Measurements from ENCODE around the gene TIAM2. TPM values are rescaled to one million over a fixed set of nuclear protein-coding genes. Genes with fewer than 3 reads are reported as not detected.

Gene TIAM2
- total and polyA plus RNA-seq, 10 of the 15 experiments (the other 5 are each of a cell fraction or from before 2014, with no cell fraction given) = 1.1 to 10.5 (median 2.3) TPM

- TF ChIP-seq, protein P1, sequence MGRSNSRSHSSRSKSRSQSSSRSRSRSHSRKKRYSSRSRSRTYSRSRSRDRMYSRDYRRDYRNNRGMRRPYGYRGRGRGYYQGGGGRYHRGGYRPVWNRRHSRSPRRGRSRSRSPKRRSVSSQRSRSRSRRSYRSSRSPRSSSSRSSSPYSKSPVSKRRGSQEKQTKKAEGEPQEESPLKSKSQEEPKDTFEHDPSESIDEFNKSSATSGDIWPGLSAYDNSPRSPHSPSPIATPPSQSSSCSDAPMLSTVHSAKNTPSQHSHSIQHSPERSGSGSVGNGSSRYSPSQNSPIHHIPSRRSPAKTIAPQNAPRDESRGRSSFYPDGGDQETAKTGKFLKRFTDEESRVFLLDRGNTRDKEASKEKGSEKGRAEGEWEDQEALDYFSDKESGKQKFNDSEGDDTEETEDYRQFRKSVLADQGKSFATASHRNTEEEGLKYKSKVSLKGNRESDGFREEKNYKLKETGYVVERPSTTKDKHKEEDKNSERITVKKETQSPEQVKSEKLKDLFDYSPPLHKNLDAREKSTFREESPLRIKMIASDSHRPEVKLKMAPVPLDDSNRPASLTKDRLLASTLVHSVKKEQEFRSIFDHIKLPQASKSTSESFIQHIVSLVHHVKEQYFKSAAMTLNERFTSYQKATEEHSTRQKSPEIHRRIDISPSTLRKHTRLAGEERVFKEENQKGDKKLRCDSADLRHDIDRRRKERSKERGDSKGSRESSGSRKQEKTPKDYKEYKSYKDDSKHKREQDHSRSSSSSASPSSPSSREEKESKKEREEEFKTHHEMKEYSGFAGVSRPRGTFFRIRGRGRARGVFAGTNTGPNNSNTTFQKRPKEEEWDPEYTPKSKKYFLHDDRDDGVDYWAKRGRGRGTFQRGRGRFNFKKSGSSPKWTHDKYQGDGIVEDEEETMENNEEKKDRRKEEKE (IDR thresholded peaks at IDR 0.05) = no peak
- TF ChIP-seq, protein P2, sequence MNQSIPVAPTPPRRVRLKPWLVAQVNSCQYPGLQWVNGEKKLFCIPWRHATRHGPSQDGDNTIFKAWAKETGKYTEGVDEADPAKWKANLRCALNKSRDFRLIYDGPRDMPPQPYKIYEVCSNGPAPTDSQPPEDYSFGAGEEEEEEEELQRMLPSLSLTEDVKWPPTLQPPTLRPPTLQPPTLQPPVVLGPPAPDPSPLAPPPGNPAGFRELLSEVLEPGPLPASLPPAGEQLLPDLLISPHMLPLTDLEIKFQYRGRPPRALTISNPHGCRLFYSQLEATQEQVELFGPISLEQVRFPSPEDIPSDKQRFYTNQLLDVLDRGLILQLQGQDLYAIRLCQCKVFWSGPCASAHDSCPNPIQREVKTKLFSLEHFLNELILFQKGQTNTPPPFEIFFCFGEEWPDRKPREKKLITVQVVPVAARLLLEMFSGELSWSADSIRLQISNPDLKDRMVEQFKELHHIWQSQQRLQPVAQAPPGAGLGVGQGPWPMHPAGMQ (IDR thresholded peaks at IDR 0.05; ENCODE audit: borderline replicate concordance) = no peak
- TF ChIP-seq MEF2A (IDR thresholded peaks at IDR 0.05; ENCODE audit: insufficient read depth, low read depth, low read length) = peak; percentile 83; the same call in 1 of the 2 replicates
- no peak for TF ChIP-seq CBX3 (IDR thresholded peaks at IDR 0.05; ENCODE audit: borderline replicate concordance, low read depth)
- peak; percentile 10; the same call in 1 of the 2 replicates for TF ChIP-seq IRF4 (IDR thresholded peaks at IDR 0.05; ENCODE audit: low read depth, low read length)
- peak in 1 of 2 experiments; percentile 47; a peak in 1 of 4 replicates for TF ChIP-seq ETV6 (conservative IDR thresholded peaks at IDR 0.05 in 1 of 2, IDR thresholded peaks at IDR 0.05 in 1 of 2; ENCODE audit: borderline replicate concordance in 1 of 2, low read depth in 1 of 2)
- TF ChIP-seq, protein P3, sequence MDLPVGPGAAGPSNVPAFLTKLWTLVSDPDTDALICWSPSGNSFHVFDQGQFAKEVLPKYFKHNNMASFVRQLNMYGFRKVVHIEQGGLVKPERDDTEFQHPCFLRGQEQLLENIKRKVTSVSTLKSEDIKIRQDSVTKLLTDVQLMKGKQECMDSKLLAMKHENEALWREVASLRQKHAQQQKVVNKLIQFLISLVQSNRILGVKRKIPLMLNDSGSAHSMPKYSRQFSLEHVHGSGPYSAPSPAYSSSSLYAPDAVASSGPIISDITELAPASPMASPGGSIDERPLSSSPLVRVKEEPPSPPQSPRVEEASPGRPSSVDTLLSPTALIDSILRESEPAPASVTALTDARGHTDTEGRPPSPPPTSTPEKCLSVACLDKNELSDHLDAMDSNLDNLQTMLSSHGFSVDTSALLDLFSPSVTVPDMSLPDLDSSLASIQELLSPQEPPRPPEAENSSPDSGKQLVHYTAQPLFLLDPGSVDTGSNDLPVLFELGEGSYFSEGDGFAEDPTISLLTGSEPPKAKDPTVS (IDR thresholded peaks at IDR 0.05; ENCODE audit: low read depth, low read length) = no peak
- TF ChIP-seq JUNB (IDR thresholded peaks at IDR 0.05) = peak; percentile 78
- no peak; the same call in 1 of the 2 replicates for TF ChIP-seq IKZF1 (conservative IDR thresholded peaks at IDR 0.05)
- TF ChIP-seq EP300 (IDR thresholded peaks at IDR 0.05; ENCODE audit: borderline replicate concordance in 1 of 2, control insufficient read depth in 1 of 2, low read depth in 2 of 2, low read length in 2 of 2) = peak in 1 of 2 experiments; percentile 30; a peak in 1 of 4 replicates
- TF ChIP-seq MLLT1 (IDR thresholded peaks at IDR 0.05) = no peak
- TF ChIP-seq ZNF384 (IDR thresholded peaks at IDR 0.05; ENCODE audit: borderline replicate concordance, low read depth, low read length) = no peak
- TF ChIP-seq JUND (IDR thresholded peaks at IDR 0.05; ENCODE audit: low read depth, low read length) = no peak
- TF ChIP-seq KAT2A (conservative IDR thresholded peaks at IDR 0.05; ENCODE audit: control insufficient read depth, low read depth, low read length) = no peak
- TF ChIP-seq BRCA1 (IDR thresholded peaks at IDR 0.05; ENCODE audit: low read depth, low read length) = no peak
- no peak for TF ChIP-seq SUPT20H (IDR thresholded peaks at IDR 0.05; ENCODE audit: borderline replicate concordance, control insufficient read depth, low read depth, low read length)
- no peak for TF ChIP-seq ZSCAN29 (IDR thresholded peaks at IDR 0.05)
- no peak for TF ChIP-seq SMAD1 (IDR thresholded peaks at IDR 0.05; ENCODE audit: low read depth, partially characterized antibody)
- no peak for TF ChIP-seq ZZZ3 (IDR thresholded peaks at IDR 0.05; ENCODE audit: control insufficient read depth, insufficient read length, low read depth)
These were observed 55.2 kb downstream of the TIAM2 start (continued) for GRCh38 chr6:155050311-155050710.

Data from GM12878 (cell line).